Stimulated activated CD4-positive, alpha-beta T cell treated with anti-CD3 and anti-CD28 coated beads, TNF-alpha, amount 100 ng/mL, for 1 hour (primary cell): Measurements from ENCODE around the gene PBXIP1.
"Not testable (repeated sequence)": the region's sequence is repeated elsewhere in the genome, so short reads cannot be mapped to it uniquely, and the experiment has no call there.

Experiments
- DNase-seq, 3 donors: peaks; one replicate each; pipeline ENCODE4 v3.0.0-alpha.2; 2020; ENCODE audit warnings: low read depth in 3 of 3, low spot score in 1 of 3

The PBXIP1 gene

GRCh38 chr1:154955718-154956543, at the start of gene PBXIP1:
Gene PBXIP1, minus strand, starts transcription at chr1:154956099. Its CDS starts 2,378 bp downstream, at chr1:154953721.
- peak in 2 of 3 donors; percentile 57 to 63 for DNase-seq

- DNase-seq, result no peak
These were observed 49.4 kb upstream of the PBXIP1 start for GRCh38 chr1:155005076-155006011.

GRCh38 chr1:155004352-155005075, 48.6 kb upstream of the PBXIP1 start:
- no peak for DNase-seq

GRCh38 chr1:155003766-155004351, 48.0 kb upstream of the PBXIP1 start:
- DNase-seq, result no peak

- DNase-seq, result no peak
These were observed 47.4 kb upstream of the PBXIP1 start for GRCh38 chr1:155003227-155003765.

- DNase-seq, result no peak
These were observed 46.7 kb upstream of the PBXIP1 start, which contains the start of gene ZBTB7B for GRCh38 chr1:155002464-155003226. Gene ZBTB7B, plus strand, starts transcription at chr1:155002802. Its CDS starts 11,859 bp downstream, at chr1:155014661.

GRCh38 chr1:155001675-155002463, 46.0 kb upstream of the PBXIP1 start:
- DNase-seq, result peak; percentile 94 to 96 (median 96)

- no peak for DNase-seq
These were observed 45.5 kb upstream of the PBXIP1 start for GRCh38 chr1:155001425-155001674.

GRCh38 chr1:155000726-155001424, 45.0 kb upstream of the PBXIP1 start:
- DNase-seq, result peak; percentile 45 to 64 (median 54)

GRCh38 chr1:155000411-155000725, 44.5 kb upstream of the PBXIP1 start:
- no peak for DNase-seq

GRCh38 chr1:154999571-155000410, 43.9 kb upstream of the PBXIP1 start:
- DNase-seq, result peak in 1 of 3 donors; percentile 61

- peak in 1 of 3 donors; percentile 63 for DNase-seq
These were observed 43.1 kb upstream of the PBXIP1 start for GRCh38 chr1:154998818-154999570.

- DNase-seq, result no peak
These were observed 42.4 kb upstream of the PBXIP1 start for GRCh38 chr1:154998201-154998780.

GRCh38 chr1:154996966-154997701, 41.2 kb upstream of the PBXIP1 start:
- DNase-seq, result no peak

GRCh38 chr1:154995301-154995983, 39.5 kb upstream of the PBXIP1 start:
- not testable (repeated sequence) for DNase-seq
